ENCODE measurements around the gene CNOT2. TPM values are rescaled to one million over a fixed set of nuclear protein-coding genes. Genes with fewer than 3 reads are reported as not detected.
"Not testable (repeated sequence)": the region's sequence is repeated elsewhere in the genome, so short reads cannot be mapped to it uniquely, and the experiment has no call there.

CNOT2 gene
- total RNA-seq, 2 donors from 2014 or later, result 94.8 to 111 TPM

DNA sequence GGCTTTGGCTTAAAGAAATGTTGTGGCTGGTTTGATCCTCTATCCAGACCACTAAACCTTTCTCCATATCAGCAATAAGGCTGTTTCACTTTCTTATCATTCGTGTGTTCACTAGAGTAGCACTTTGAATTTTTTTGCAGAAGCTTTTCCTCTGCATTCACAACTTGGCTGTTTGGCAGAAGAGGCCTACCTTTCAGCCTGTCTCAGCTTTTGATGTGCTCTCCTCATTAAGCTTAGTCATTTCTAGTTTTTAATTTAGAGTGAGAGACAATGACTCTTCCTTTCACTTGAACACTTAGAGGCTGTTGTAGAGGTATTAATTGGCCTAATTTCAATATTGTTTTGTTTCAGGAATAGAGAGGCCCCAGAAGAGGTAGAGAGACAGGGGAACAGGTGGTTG, 136.6 kb downstream of the CNOT2 start:
- Histone ChIP-seq H3K36me3 (no peaks in the 10 kb centered on the region), H3K27ac (no peak overlapping the region), H3K4me3 (no peak overlapping the region), H3K4me1 (ENCODE audit: control insufficient read depth in 1 of 2, low read depth in 2 of 2) (no peaks in the 10 kb centered on the region), H3K9me3 (no peaks in the 10 kb centered on the region), H3K27me3 (replicated peaks; ENCODE audit: insufficient read depth) (no peaks in the 10 kb centered on the region)
- TF ChIP-seq, protein P1, sequence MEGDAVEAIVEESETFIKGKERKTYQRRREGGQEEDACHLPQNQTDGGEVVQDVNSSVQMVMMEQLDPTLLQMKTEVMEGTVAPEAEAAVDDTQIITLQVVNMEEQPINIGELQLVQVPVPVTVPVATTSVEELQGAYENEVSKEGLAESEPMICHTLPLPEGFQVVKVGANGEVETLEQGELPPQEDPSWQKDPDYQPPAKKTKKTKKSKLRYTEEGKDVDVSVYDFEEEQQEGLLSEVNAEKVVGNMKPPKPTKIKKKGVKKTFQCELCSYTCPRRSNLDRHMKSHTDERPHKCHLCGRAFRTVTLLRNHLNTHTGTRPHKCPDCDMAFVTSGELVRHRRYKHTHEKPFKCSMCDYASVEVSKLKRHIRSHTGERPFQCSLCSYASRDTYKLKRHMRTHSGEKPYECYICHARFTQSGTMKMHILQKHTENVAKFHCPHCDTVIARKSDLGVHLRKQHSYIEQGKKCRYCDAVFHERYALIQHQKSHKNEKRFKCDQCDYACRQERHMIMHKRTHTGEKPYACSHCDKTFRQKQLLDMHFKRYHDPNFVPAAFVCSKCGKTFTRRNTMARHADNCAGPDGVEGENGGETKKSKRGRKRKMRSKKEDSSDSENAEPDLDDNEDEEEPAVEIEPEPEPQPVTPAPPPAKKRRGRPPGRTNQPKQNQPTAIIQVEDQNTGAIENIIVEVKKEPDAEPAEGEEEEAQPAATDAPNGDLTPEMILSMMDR (IDR thresholded peaks at IDR 0.05), result no peak
- ATAC-seq (ENCODE audit: insufficient number of reproducible peaks, low FRiP score, low read depth) (no peak), DNase-seq (ENCODE audit: low spot score) (no peak)

DNA sequence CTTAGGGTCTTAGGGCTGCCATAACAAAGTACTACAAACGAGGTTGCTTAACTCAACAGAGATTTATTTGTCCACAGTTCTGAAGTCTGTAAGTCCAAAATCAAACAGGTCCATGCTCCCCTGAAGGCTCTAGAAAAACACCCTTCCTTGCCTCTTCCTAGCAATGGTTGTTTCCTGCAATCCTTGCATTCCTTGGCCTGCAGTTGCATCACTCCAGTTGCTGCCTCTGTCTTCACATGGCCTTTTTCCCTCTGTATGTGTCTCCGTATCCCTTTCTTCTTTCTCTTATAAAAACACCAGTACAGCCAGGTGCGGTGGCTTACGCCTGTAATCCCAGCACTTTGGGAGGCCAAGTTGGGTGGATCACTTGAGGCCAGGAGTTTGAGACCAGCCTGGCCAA, 140.3 kb downstream of the CNOT2 start:
- no peak overlapping the region for H3K4me3 ChIP-seq
- no peaks in the 10 kb centered on the region for H3K4me1 ChIP-seq (ENCODE audit: control insufficient read depth in 1 of 2, low read depth in 2 of 2)
- H3K27me3 ChIP-seq (replicated peaks; ENCODE audit: insufficient read depth), result no peaks in the 10 kb centered on the region
- ATAC-seq (ENCODE audit: insufficient number of reproducible peaks, low FRiP score, low read depth) (no peak), DNase-seq (ENCODE audit: low spot score) (no peak)
- no peaks in the 10 kb centered on the region for H3K36me3 ChIP-seq
- no peaks in the 10 kb centered on the region for H3K9me3 ChIP-seq
- TF ChIP-seq, protein P1 (IDR thresholded peaks at IDR 0.05), result no peak
- no peak overlapping the region for H3K27ac ChIP-seq

DNA sequence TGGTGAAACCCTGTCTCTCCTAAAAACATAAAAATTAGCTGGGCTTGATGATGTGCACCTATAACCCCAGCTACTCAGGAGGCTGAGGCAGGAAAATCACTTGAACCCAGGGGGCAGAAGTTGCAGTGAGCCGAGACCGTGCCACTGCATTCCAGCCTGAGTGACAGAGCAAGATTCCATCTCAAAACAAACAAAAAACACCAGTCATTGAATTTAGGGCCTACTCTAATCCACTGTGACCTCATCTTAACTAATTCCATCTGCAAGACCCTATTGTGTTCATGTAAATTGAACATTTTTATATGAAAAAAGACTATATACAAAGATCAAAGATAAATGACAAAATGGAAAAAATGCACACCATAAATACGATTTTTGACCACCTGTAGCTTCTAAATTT, 140.7 kb downstream of the CNOT2 start:
- TF ChIP-seq, protein P1 (IDR thresholded peaks at IDR 0.05), result no peak
- Histone ChIP-seq H3K4me3 (no peak overlapping the region), H3K4me1 (ENCODE audit: control insufficient read depth in 1 of 2, low read depth in 2 of 2) (no peaks in the 10 kb centered on the region), H3K9me3 (no peaks in the 10 kb centered on the region), H3K27me3 (replicated peaks; ENCODE audit: insufficient read depth) (no peaks in the 10 kb centered on the region), H3K27ac (no peak overlapping the region), H3K36me3 (no peaks in the 10 kb centered on the region)
- DNase-seq (ENCODE audit: low spot score) (no peak), ATAC-seq (ENCODE audit: insufficient number of reproducible peaks, low FRiP score, low read depth) (no peak)

DNA sequence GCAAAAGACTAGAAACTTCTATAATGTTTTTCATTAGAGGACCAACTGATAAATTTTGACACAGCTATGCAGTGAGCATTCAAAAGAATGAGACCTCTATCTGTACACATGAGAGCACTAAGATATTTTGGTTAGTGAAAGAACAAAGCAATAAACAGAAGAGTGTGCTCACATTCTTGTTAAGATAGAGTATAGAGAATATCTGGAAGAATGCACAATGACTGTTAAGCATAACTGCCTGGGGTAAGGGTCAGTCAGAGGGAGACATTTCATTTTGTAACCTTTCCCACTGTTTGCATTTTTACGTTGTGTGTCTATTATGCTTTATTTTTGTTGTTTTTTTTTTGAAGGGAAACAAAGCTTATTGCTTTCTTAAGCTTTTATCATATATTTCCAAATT, 143.5 kb downstream of the CNOT2 start:
- H3K27ac ChIP-seq, result no peak overlapping the region
- no peak for DNase-seq (ENCODE audit: low spot score)
- no peak for ATAC-seq (ENCODE audit: insufficient number of reproducible peaks, low FRiP score, low read depth)
- no peak overlapping the region for H3K4me3 ChIP-seq
- no peaks in the 10 kb centered on the region for H3K4me1 ChIP-seq (ENCODE audit: control insufficient read depth in 1 of 2, low read depth in 2 of 2)
- H3K36me3 ChIP-seq, result no peaks in the 10 kb centered on the region
- no peaks in the 10 kb centered on the region for H3K9me3 ChIP-seq
- no peaks in the 10 kb centered on the region for H3K27me3 ChIP-seq (replicated peaks; ENCODE audit: insufficient read depth)
- TF ChIP-seq, protein P1 (IDR thresholded peaks at IDR 0.05), result no peak

DNA sequence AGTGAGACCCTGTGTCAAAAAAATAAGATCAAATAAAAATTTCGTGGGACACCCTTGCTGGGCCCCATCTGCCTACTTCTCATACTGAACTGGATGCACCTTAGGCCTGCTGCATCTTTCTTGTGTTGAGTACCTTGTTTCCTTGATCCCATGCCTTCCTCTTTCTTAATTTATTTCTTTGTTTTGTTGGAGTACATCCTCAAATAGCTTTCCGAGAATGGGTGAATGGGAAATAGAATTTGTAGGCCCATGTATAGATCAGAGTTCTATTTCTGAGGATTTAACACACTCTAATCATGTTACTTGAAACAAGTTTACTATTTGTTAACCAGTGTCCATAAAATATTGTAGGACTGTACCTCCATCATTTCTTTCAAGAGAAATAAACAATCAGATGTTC, 146.4 kb downstream of the CNOT2 start:
- no peaks in the 10 kb centered on the region for H3K36me3 ChIP-seq
- H3K27ac ChIP-seq, result no peak overlapping the region

DNA sequence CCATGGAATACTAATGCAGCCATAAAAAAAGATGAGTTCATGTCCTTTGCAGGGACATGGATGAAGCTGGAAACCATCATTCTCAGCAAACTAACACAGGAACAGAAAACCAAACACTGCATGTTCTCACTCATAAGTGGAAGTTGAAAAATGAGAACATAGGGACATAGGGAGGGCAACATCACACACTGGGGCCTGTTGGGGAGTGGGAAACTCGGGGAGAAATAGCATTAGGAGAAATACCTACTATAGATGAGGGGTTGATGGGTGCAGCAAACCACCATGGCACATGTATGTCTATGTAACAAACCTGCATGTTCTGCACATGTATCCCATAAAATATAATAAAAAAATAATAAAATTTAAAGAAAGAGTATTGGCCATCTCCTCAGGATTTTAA, 149.4 kb downstream of the CNOT2 start:
- H3K9me3 ChIP-seq; H3K36me3 ChIP-seq; H3K27ac ChIP-seq; ATAC-seq (ENCODE audit: insufficient number of reproducible peaks, low FRiP score, low read depth); H3K27me3 ChIP-seq (replicated peaks; ENCODE audit: insufficient read depth); H3K4me3 ChIP-seq; DNase-seq (ENCODE audit: low spot score); H3K4me1 ChIP-seq (ENCODE audit: control insufficient read depth in 1 of 2, low read depth in 2 of 2): not testable (repeated sequence)

More for the DNA sequence above, 146.4 kb downstream of the CNOT2 start:
- ATAC-seq (ENCODE audit: insufficient number of reproducible peaks, low FRiP score, low read depth) (no peak), DNase-seq (ENCODE audit: low spot score) (no peak)
- H3K9me3 ChIP-seq, result no peaks in the 10 kb centered on the region
- no peaks in the 10 kb centered on the region for H3K27me3 ChIP-seq (replicated peaks; ENCODE audit: insufficient read depth)
- TF ChIP-seq, protein P1 (IDR thresholded peaks at IDR 0.05), result no peak
- no peak overlapping the region for H3K4me3 ChIP-seq
- no peaks in the 10 kb centered on the region for H3K4me1 ChIP-seq (ENCODE audit: control insufficient read depth in 1 of 2, low read depth in 2 of 2)

All from thoracic aorta (tissue), 2 donors.